Adipose tissue (tissue), 3 donors: ENCODE data around the gene NPPC. TPM values are rescaled to one million over a fixed set of nuclear protein-coding genes. Genes with fewer than 3 reads are reported as not detected.

Experiments used
- H3K27ac ChIP-seq: one replicate; pipeline ENCODE4 v1.5.1; 2013; ENCODE audit warnings: low read depth, low read length
- WGBS, 3 donors: extraction: QIAGEN DNeasy Blood & Tissue Kit; methylation state at CpG; one replicate each; pipeline ENCODE4 v1.1.7; 2013; 5-methylcytosine and 5-hydroxymethylcytosine counted together
- polyA plus RNA-seq, 3 donors: library from polyadenylated mRNA; stranded (reverse); fragments of 200-250 nt; gene quantifications; one replicate each; pipeline ENCODE4 v1.2.3, GENCODE V29; 2013
- donor health status: healthy with polysubstance abuse.
- donor health status: Bipolar disorder and iron deficiency.
- donor health status: healthy.

Gene NPPC
- polyA plus RNA-seq, 3 donors, result 0.07 to 0.92 TPM; not detected in 1

DNA sequence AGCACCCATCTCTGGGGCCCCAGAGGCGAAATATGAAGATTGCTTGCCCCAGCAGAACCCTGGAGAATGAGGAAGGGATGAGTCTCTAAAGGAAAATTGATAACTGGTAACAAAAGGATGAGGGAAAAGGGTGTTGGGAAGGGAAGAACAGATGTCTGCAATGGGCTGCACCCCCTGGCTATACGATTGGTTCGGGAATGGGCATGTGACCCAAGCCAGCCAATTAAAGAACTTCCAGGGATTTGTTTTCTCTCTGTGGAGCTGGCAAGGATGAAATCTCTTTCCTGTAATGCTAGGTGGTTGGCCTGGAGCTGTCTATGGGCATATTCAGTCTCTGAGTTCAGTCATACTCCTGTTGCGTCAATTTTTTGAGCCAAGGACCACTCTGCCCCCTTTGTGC, 12.8 kb upstream of the NPPC start:
- 93 to 96% (median 93%) methylated on average over 4 of the region's 4 CpGs for WGBS, 3 donors
- no peak overlapping the region for H3K27ac ChIP-seq

DNA sequence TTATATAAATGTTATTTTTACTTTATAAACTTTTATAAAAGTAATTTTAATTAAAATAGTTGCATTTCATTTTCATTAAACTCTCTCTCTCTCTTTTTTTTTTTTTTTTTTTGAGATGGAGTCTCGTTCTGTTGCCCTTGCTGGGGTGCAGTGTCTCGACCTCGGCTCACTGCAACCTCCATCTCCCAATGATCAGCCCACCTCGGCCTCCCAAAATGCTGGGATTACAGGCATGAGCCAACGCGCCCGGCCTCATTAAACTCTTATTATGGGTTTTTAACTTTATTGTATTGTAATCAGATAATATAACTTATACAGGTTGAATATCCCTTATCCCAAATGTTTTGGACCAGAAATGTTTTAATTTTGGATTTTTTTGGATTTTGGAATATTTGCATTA, 10.9 kb upstream of the NPPC start:
- no peak overlapping the region for H3K27ac ChIP-seq
- WGBS, 3 donors, result 90 to 97% (median 96%) methylated on average over 7 of the region's 7 CpGs

GRCh38 chr2:231936491-231936890, 10.3 kb upstream of the NPPC start:
- no peak overlapping the region for H3K27ac ChIP-seq
- WGBS, 3 donors, result 81 to 94% (median 89%) methylated on average over 4 of the region's 4 CpGs

DNA sequence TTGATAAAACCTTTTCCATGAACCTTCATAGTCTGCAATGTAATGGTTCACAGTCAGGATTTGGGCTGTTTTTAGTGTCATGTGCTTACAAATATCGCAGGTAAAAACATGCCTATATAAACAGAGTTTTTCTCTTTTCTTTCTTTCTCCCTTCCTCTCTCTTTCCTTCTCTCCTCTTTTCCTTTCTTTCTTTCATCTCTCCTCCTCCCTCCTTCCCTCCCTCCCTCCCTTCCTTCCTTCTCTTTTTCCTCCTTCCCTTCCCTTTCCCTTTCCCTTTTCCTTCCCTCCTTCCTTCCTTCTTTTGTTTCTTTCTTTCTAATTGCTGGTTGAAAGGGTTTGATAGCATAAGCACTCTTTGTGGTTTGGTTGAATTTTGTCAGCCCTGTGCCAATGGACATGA, 9.6 kb upstream of the NPPC start:
- H3K27ac ChIP-seq, result no peak overlapping the region
- 86 to 92% (median 88%) methylated on average over 1 of the region's 1 CpG for WGBS, 3 donors

- H3K27ac ChIP-seq, result no peak overlapping the region
- 66 to 76% (median 72%) methylated on average over 4 of the region's 4 CpGs for WGBS, 3 donors
Observed at GRCh38 chr2:231935207-231935524, 9.0 kb upstream of the NPPC start.

DNA sequence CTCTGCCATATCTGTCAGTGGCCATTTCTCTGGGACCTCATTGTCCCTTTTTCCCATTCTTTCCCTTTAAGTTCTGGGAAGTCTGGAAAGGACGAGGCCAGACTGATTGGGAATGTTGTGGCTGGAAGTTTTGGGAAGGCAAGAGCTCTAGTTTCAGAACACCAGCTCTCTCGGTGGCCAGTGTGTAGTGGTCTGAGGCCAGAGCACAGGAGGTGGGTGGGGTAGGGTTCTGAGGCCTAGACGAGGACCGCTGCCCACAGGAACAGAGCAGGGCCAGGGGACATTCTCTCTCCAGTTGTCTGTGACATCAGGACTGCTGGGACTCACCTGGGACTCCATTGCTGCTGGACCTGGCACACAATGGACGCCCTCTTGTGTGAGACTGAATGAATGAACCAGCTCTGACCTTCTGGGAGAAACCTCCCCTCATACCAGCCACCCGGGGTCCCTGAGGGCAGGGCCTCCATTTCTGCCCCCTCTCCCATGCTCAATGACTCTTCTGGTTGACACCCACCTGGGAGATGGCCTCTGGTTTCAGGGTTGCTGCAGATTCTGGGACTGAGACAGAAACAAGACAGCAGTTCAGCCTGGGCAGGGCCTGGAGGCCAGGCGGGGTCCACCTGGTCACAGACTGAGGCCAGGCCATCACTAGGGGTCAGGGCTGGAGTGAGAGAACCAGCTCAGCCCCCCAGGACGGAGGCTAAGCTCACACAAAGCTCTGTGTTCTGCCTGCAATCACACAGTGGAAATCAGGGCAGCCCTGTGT, 8.4 kb upstream of the NPPC start:
- WGBS, 3 donors, result 80 to 88% (median 87%) methylated on average over 8 of the region's 8 CpGs
- H3K27ac ChIP-seq, result no peak overlapping the region

GRCh38 chr2:231933916-231934401, 7.8 kb upstream of the NPPC start:
- no peak overlapping the region for H3K27ac ChIP-seq
- WGBS, 3 donors, result 59 to 87% (median 85%) methylated on average over 13 of the region's 13 CpGs

- whole genome bisulfite sequencing, 3 donors, result 82 to 92% (median 89%) methylated on average over 15 of the region's 15 CpGs
- no peak overlapping the region for H3K27ac ChIP-seq
Observed at GRCh38 chr2:231932985-231933915, 7.1 kb upstream of the NPPC start.

- H3K27ac ChIP-seq, result no peak overlapping the region
- 85 to 96% (median 96%) methylated on average over 3 of the region's 3 CpGs for WGBS, 3 donors
Observed at GRCh38 chr2:231932711-231932970, 6.4 kb upstream of the NPPC start.

DNA sequence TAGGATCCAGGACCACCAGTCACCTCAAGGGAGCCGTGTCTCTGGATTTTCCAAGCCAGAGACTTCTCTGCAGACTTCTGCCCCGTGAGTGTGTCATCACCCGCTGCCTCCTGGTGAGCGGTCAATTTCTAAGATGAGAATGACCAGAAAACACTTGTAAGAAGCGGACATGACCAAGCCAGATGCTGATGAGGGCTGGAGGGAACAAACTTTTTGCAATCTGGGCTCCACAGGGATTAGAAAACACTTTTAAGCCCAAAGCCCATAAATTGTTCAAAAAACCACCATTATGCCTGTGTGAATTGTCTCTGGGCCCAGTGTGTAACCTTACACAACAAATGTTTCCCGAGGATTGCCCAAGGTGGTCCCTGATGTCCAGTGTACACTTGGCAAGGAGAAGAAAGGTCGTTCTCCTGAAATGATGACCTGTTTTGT, 5.3 kb upstream of the NPPC start:
- no peak overlapping the region for H3K27ac ChIP-seq
- WGBS, 3 donors, result 73 to 80% (median 74%) methylated on average over 7 of the region's 7 CpGs

GRCh38 chr2:231930593-231931281, 4.5 kb upstream of the NPPC start:
- 70 to 72% (median 70%) methylated on average over 8 of the region's 8 CpGs for WGBS, 3 donors
- H3K27ac ChIP-seq, result no peak overlapping the region

DNA sequence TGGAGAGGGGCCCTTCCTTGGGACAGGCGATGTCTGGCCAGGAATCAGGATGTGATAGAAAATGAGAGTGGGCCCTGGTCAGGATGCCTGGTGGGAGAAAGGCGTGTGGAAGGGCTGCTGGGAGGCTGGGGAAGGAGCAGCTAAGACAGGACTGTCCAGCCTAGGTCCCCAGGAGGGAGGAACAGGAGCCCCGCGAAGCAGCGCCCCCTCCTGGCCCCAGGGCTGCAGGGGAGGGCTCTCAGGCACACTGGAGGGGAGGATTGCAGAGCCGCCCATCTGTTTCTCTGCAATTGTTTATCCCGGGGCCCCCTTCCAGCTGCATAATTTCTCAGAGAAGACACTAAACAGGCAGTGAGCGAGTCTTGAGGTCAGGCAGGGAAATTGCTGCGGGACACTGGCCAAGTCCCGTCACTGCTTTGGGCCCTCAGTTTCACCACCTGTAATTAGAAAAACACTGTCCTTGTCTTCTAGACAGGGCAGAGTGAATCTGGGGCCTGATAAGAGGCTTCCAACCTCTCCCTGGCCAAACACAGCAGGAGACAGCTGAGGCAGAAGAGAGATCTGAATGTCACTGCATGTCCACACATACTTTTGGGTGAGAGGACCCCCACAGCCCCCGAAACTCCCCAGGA, 3.9 kb upstream of the NPPC start:
- 40 to 56% (median 42%) methylated on average over 11 of the region's 11 CpGs for WGBS, 3 donors
- no peak overlapping the region for H3K27ac ChIP-seq

GRCh38 chr2:231928901-231929725, 2.9 kb upstream of the NPPC start:
- no peak overlapping the region for H3K27ac ChIP-seq
- WGBS, 3 donors, result 67 to 87% (median 87%) methylated on average over 11 of the region's 11 CpGs

- no peak overlapping the region for H3K27ac ChIP-seq
- WGBS, 3 donors, result 55 to 84% (median 75%) methylated on average over 4 to 5 of the region's 5 CpGs
Observed at GRCh38 chr2:231928481-231928880, 2.3 kb upstream of the NPPC start.

GRCh38 chr2:231927566-231927890, 1.3 kb upstream of the NPPC start:
- WGBS, 3 donors, result 55 to 66% (median 60%) methylated on average over 10 of the region's 10 CpGs
- no peak overlapping the region for H3K27ac ChIP-seq

GRCh38 chr2:231926761-231927565, 767 bp upstream of the NPPC start:
- no peak overlapping the region for H3K27ac ChIP-seq
- 6 to 9% (median 8%) methylated on average over 51 of the region's 51 CpGs for WGBS, 3 donors
